GM18507 (cell line): ENCODE results near the gene TRRAP.
A peak's percentile ranks its signal among the peaks of the same experiment; 100 is the strongest.

ENCODE experiments used
- DNase-seq: peaks from one replicate; pipeline ENCODE4 v3.0.0; 2011; ENCODE audit warnings: low read depth; ENCODE audit not compliant: insufficient read length; ENCODE audit errors: extremely low spot score
- FAIRE-seq: peaks from 2 replicates; lab custom pipeline; 2011; peaks lifted over from hg19 to GRCh38; lab: Jason Lieb, UNC

TRRAP gene

GRCh38 chr7:98974906-98975816 is 96.8 kb downstream of the TRRAP start:
- DNase-seq (no peak), FAIRE-seq (no peak)

- FAIRE-seq (no peak), DNase-seq (no peak)
Observed at GRCh38 chr7:98976396-98977185, 98.3 kb downstream of the TRRAP start.

- DNase-seq (no peak), FAIRE-seq (no peak)
Observed at GRCh38 chr7:98978672-98979071, 100.3 kb downstream of the TRRAP start.

GRCh38 chr7:98981701-98982100 is 103.4 kb downstream of the TRRAP start:
- no peak for FAIRE-seq
- no peak for DNase-seq

- DNase-seq (no peak), FAIRE-seq (no peak)
Observed at GRCh38 chr7:98982686-98983085, 104.4 kb downstream of the TRRAP start.

GRCh38 chr7:98984126-98984525 is 105.8 kb downstream of the TRRAP start:
- no peak for DNase-seq
- no peak for FAIRE-seq

- DNase-seq (no peak), FAIRE-seq (no peak)
Observed at GRCh38 chr7:98985406-98985805, 107.1 kb downstream of the TRRAP start.

GRCh38 chr7:98985945-98986344 is 107.6 kb downstream of the TRRAP start:
- DNase-seq (no peak), FAIRE-seq (no peak)

- DNase-seq (no peak), FAIRE-seq (no peak)
Observed at GRCh38 chr7:98988641-98989040, 110.3 kb downstream of the TRRAP start.

- FAIRE-seq (no peak), DNase-seq (no peak)
Observed at GRCh38 chr7:98990356-98990755, 112.0 kb downstream of the TRRAP start.

GRCh38 chr7:98991141-98991540 is 112.8 kb downstream of the TRRAP start:
- no peak for DNase-seq
- no peak for FAIRE-seq

GRCh38 chr7:98992076-98992475 is 113.7 kb downstream of the TRRAP start:
- DNase-seq (no peak), FAIRE-seq (no peak)

GRCh38 chr7:98993024-98993897 is 114.9 kb downstream of the TRRAP start:
- no peak for FAIRE-seq
- DNase-seq: no peak

- FAIRE-seq: no peak
Observed at GRCh38 chr7:98994046-98994944, 116.0 kb downstream of the TRRAP start.

GRCh38 chr7:98995111-98995510 is 116.8 kb downstream of the TRRAP start:
- DNase-seq (no peak), FAIRE-seq (no peak)

More at GRCh38 chr7:98994046-98994944, 116.0 kb downstream of the TRRAP start:
- no peak for DNase-seq

- FAIRE-seq: no peak
- no peak for DNase-seq
Observed at GRCh38 chr7:98995523-98996149, 117.3 kb downstream of the TRRAP start.

GRCh38 chr7:98996150-98996552 is 117.8 kb downstream of the TRRAP start:
- peak; percentile 33 for DNase-seq
- peak; percentile 56 for FAIRE-seq

- DNase-seq (no peak), FAIRE-seq (no peak)
Observed at GRCh38 chr7:98997846-98998245, 119.5 kb downstream of the TRRAP start.
